Measurements from ENCODE around the gene ECE2.
A peak's percentile ranks its signal among the peaks of the same experiment; 100 is the strongest.

Gene ECE2

DNA sequence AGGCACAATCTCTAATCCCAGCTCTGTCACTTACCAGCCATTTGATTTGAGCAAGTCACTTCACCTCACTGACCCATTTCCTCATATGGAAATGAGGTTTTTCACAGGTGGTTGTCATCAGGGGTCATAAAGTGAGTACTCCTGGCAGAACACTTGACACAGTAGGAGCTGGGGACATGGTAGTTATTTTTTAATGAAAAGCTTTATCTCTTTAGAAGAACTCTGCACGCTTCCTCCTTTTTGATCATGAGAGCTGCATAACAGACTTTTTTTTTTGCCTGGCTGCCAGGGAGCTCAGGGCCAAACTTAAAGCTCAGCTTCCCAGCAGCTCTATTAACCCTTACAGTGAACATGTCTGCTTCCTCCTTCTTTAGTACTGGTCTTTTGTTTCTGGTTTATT lies 38.0 kb upstream of the ECE2 start:
- Histone ChIP-seq H3K9me3 (replicated peaks in 1 of 11) (no peaks in the 10 kb centered on the region), H3K9ac (no peak overlapping the region), H3K4me2 (peak overlapping the region; percentile 18 to 98 (median 90); a peak in 20 of 22 replicates), H3K27ac (0 out of 22 replicates have a peak overlapping the region, but pooled peaks of 1 of the 11 experiments have one; percentile 62), H3K36me3 (peaks cover 7 to 22% (median 16%) of the 10 kb centered on the region in 11 experiments), H4K20me1 (peaks cover 0 to 80% (median 47%) of the 10 kb centered on the region in 11 experiments; a peak in 18 of 22 replicates), H3K4me3 (no peak overlapping the region), H3K27me3 (peaks cover 0 to 2% (median under 1%) of the 10 kb centered on the region in 11 experiments; a peak in 5 of 22 replicates), H3K4me1 (peaks cover 40 to 61% (median 59%) of the 10 kb centered on the region in 10 experiments)
- TF ChIP-seq Cebpa-rat (IDR thresholded peaks at IDR 0.05) = no peak

DNA sequence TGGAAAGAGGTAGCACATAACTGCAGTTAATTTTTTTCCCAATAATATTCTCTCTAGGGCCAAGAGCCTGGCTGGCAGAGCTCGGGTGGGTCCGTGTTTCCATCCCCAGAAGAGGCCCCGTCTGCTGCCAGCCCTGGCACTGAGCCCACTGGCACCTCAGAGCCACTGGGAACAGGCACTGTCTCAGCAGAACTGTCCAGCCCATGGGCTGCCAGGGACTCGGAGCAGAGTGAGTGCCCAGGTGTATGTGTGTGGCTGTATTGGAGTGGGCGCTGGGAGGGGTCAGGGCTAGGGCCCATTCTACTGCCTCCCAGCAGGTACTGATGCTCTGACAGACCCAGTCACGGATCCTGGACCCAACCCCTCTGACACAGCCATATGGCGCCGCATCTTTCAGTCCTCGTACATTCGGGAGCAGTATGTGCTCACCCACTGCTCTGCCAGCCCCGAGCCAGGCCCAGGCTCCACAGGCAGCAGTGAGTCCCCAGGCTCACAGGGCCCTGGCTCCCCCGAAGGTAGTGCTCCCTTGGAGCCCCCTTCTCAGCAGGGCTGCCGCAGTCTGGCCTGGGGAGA lies 37.5 kb upstream of the ECE2 start:
- no peak for TF ChIP-seq Cebpa-rat (IDR thresholded peaks at IDR 0.05)
- Histone ChIP-seq H3K27me3 (no peaks in the 10 kb centered on the region), H3K4me3 (no peak overlapping the region), H3K4me1 (peaks cover 40 to 56% (median 54%) of the 10 kb centered on the region in 10 experiments), H3K9me3 (replicated peaks in 1 of 11) (no peaks in the 10 kb centered on the region), H3K9ac (no peak overlapping the region), H3K4me2 (peak overlapping the region in 10 of 11 experiments; percentile 8 to 98 (median 73); a peak in 14 of 22 replicates), H3K27ac (no peak overlapping the region), H3K36me3 (peaks cover 12 to 28% (median 22%) of the 10 kb centered on the region in 11 experiments), H4K20me1 (peaks cover 0 to 80% (median 49%) of the 10 kb centered on the region in 11 experiments; a peak in 18 of 22 replicates)

DNA sequence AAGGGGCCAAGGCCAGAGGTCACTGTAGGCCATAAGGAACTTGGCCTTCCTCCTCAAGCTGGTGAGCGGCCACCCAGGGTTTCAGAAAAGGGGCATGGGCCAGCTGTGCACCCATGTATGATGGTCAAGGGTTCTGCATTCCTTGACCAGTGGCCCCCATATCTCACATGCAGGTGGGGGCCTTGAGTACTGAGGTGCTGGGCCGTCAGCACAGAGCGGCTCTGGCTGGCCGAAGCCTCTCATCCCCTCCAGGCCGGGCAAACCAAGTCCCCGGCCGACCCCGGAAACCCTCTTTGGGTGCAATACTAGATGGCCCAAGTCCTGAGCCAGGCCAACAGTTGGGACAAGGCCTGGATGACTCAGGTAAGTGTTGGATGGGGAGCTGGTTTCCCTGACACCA lies 36.6 kb upstream of the ECE2 start:
- no peak overlapping the region for H3K4me3 ChIP-seq
- no peak overlapping the region for H3K27ac ChIP-seq
- H4K20me1 ChIP-seq = peaks cover 0 to 86% (median 54%) of the 10 kb centered on the region in 11 experiments; a peak in 18 of 22 replicates
- H3K36me3 ChIP-seq = peaks cover 21 to 37% (median 30%) of the 10 kb centered on the region in 11 experiments
- peaks cover 35 to 47% (median 45%) of the 10 kb centered on the region in 10 experiments for H3K4me1 ChIP-seq
- no peaks in the 10 kb centered on the region for H3K27me3 ChIP-seq
- H3K9me3 ChIP-seq (replicated peaks in 1 of 11) = no peaks in the 10 kb centered on the region
- no peak for TF ChIP-seq Cebpa-rat (IDR thresholded peaks at IDR 0.05)
- no peak overlapping the region for H3K4me2 ChIP-seq
- H3K9ac ChIP-seq = no peak overlapping the region

DNA sequence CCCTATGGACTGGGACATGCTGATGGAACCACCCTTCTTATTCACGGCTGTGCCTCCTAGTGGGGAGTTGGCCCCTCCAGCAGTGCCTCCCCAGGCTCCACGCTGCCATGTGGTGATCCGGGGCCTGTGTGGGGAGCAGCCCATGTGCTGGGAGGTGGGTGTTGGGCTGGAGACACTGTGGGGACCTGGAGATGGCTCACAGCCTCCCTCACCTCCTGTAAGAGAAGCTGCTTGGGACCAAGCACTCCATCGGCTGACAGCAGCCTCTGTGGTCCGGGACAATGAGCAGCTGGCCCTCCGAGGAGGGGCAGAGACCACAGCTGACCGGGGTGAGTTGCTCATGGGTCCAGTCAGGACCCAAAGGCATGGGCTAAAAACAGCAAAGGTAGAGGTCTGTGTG lies 36.1 kb upstream of the ECE2 start:
- no peak overlapping the region for H3K9ac ChIP-seq
- no peaks in the 10 kb centered on the region for H3K27me3 ChIP-seq
- peaks cover 31 to 42% (median 40%) of the 10 kb centered on the region in 10 experiments for H3K4me1 ChIP-seq
- H3K9me3 ChIP-seq (replicated peaks in 1 of 11) = no peaks in the 10 kb centered on the region
- no peak overlapping the region for H3K4me2 ChIP-seq
- H3K36me3 ChIP-seq = peaks cover 26 to 41% (median 35%) of the 10 kb centered on the region in 11 experiments
- peaks cover 0 to 89% (median 58%) of the 10 kb centered on the region in 11 experiments; a peak in 18 of 22 replicates for H4K20me1 ChIP-seq
- no peak for TF ChIP-seq Cebpa-rat (IDR thresholded peaks at IDR 0.05)
- no peak overlapping the region for H3K27ac ChIP-seq
- H3K4me3 ChIP-seq = no peak overlapping the region

DNA sequence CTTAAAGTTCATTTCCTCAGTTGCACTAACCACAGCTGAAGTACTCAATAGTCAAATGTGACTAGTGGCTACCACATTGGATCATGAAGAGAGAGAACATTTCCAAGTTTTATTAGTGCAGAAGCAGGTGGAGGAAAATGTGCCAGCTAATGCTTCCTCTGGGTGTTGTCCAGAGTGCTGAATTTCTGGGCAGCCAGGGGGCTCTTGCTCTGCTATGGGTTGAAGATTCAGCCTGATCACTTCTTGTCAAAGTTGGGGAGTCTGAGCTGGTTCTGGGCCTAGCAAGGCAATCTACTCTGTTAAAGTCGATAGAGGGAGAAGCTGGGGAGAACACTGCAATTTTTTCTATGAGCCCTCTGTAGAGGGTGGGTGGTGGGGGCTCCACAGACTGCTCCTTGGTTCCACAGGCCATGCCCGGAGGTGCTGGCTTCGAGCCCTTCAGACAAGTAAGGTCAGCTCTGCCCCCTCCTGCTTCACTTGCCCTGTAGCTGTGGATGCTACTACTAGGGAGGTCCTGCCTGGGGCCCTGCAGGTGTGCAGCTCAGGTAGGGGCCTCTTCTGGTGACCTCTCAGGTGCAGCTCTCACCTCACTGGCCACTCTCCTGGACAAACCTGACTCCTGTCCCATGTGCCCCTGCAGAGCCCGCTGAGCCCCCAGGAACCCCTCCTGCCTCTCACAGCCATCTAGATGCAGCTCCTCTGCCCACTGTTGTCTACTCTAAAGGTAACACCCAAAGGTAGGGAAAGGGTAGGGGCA lies 35.3 kb upstream of the ECE2 start:
- TF ChIP-seq Cebpa-rat (IDR thresholded peaks at IDR 0.05) = no peak
- no peak overlapping the region for H3K9ac ChIP-seq
- H3K9me3 ChIP-seq (replicated peaks in 1 of 11) = no peaks in the 10 kb centered on the region
- peaks cover 25 to 33% (median 32%) of the 10 kb centered on the region in 10 experiments for H3K4me1 ChIP-seq
- H3K27me3 ChIP-seq = no peaks in the 10 kb centered on the region
- H3K4me3 ChIP-seq = no peak overlapping the region
- H3K36me3 ChIP-seq = peaks cover 35 to 50% (median 44%) of the 10 kb centered on the region in 11 experiments
- peaks cover 0 to 98% (median 64%) of the 10 kb centered on the region in 11 experiments; a peak in 18 of 22 replicates for H4K20me1 ChIP-seq
- no peak overlapping the region for H3K27ac ChIP-seq
- H3K4me2 ChIP-seq = no peak overlapping the region

DNA sequence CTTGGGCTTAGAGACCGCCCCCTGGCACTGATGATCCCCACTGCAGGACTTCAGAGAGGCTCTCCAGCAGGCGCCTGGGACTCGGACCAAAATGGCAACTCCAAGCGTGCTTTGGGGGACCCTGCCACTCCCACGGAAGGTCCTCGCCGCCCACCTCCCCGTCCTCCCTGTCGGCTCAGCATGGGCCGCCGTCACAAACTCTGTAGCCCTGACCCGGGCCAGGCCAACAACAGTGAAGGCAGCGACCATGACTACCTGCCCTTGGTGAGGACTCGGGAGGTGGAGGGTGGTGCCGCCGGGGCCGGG lies 34.7 kb upstream of the ECE2 start:
- H3K4me1 ChIP-seq = peaks cover 20 to 28% (median 26%) of the 10 kb centered on the region in 10 experiments
- H3K36me3 ChIP-seq = peaks cover 37 to 55% (median 48%) of the 10 kb centered on the region in 11 experiments
- no peak overlapping the region for H3K9ac ChIP-seq
- H3K9me3 ChIP-seq (replicated peaks in 1 of 11) = no peaks in the 10 kb centered on the region
- no peak overlapping the region for H3K4me3 ChIP-seq
- no peak for TF ChIP-seq Cebpa-rat (IDR thresholded peaks at IDR 0.05)
- no peak overlapping the region for H3K4me2 ChIP-seq
- no peaks in the 10 kb centered on the region for H3K27me3 ChIP-seq
- H4K20me1 ChIP-seq = peaks cover 0 to 100% (median 63%) of the 10 kb centered on the region in 11 experiments; a peak in 18 of 22 replicates
- H3K27ac ChIP-seq = no peak overlapping the region

DNA sequence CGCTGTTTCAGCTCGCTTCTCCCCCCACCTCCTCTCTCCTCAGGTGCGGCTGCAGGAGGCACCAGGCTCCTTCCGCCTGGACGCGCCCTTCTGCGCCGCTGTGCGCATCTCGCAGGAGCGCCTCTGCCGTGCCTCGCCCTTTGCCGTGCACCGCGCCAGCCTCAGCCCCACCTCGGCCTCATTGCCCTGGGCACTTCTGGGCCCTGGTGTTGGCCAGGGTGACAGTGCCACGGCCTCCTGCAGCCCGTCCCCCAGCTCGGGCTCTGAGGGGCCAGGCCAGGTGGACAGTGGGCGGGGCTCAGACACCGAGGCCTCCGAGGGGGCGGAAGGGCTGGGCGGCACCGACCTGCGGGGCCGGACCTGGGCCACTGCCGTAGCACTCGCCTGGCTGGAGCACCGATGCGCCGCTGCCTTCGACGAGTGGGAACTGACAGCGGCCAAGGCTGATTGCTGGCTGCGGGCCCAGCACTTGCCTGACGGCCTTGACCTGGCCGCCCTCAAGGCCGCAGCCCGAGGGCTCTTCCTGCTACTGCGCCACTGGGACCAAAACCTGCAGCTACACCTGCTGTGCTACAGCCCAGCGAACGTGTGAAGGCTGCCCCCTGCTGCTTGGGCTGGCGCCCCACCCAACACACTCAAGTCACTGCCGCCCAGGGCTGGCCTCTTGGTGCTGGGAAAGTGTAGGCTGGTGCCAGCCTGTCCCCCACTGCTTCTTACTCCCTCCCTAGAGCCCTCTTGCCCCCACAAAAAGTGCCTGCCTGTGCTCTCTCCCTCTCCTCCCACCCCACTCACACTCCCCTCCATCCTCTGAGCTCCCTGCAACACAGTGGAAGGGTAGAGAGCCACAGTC lies 34.1 kb upstream of the ECE2 start:
- TF ChIP-seq Cebpa-rat (IDR thresholded peaks at IDR 0.05) = no peak
- peaks cover 37 to 58% (median 48%) of the 10 kb centered on the region in 11 experiments for H3K36me3 ChIP-seq
- no peak overlapping the region for H3K4me3 ChIP-seq
- H4K20me1 ChIP-seq = peaks cover 0 to 94% (median 58%) of the 10 kb centered on the region in 11 experiments; a peak in 18 of 22 replicates
- H3K27me3 ChIP-seq = no peaks in the 10 kb centered on the region
- H3K4me1 ChIP-seq = peaks cover 14 to 25% (median 22%) of the 10 kb centered on the region in 10 experiments
- H3K9ac ChIP-seq = no peak overlapping the region
- H3K9me3 ChIP-seq (replicated peaks in 1 of 11) = no peaks in the 10 kb centered on the region
- no peak overlapping the region for H3K4me2 ChIP-seq
- H3K27ac ChIP-seq = no peak overlapping the region

DNA sequence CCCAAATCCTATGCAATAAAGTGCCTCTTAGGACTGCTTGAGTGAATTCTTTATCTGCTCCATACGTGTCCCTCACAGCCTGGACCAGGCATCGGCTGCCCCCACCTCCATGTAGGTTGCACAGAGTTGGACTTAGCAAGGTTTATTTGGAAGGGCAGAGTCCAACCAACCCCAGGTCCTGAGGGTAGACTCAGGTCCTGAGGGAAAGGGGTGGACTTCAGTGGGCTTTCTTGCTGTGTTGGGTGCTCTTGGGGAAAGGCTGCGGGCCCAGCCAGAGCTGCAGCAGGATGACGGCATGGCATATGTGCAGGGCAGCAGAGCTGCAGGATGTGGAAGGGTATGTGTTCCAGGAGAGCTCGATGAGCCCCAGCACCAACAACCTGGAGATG lies 33.5 kb upstream of the ECE2 start:
- Histone ChIP-seq H3K4me3 (no peak overlapping the region), H3K9me3 (replicated peaks in 1 of 11) (no peaks in the 10 kb centered on the region), H3K9ac (no peak overlapping the region), H3K27ac (no peak overlapping the region), H3K4me2 (no peak overlapping the region), H3K36me3 (peaks cover 37 to 60% (median 48%) of the 10 kb centered on the region in 11 experiments), H3K27me3 (no peaks in the 10 kb centered on the region), H4K20me1 (peaks cover 0 to 88% (median 58%) of the 10 kb centered on the region in 11 experiments; a peak in 18 of 22 replicates), H3K4me1 (peaks cover 14 to 25% (median 21%) of the 10 kb centered on the region in 10 experiments)
- TF ChIP-seq Cebpa-rat (IDR thresholded peaks at IDR 0.05) = no peak
